Putamen (tissue), 1 donor: ENCODE measurements around the gene ZNF644.
"Not testable (repeated sequence)": the region's sequence is repeated elsewhere in the genome, so short reads cannot be mapped to it uniquely, and the experiment has no call there.

ENCODE experiments used
- DNase-seq: peaks from one replicate; pipeline ENCODE4 v3.0.0-alpha.2; 2016; ENCODE audit warnings: low spot score

ZNF644 gene

DNA sequence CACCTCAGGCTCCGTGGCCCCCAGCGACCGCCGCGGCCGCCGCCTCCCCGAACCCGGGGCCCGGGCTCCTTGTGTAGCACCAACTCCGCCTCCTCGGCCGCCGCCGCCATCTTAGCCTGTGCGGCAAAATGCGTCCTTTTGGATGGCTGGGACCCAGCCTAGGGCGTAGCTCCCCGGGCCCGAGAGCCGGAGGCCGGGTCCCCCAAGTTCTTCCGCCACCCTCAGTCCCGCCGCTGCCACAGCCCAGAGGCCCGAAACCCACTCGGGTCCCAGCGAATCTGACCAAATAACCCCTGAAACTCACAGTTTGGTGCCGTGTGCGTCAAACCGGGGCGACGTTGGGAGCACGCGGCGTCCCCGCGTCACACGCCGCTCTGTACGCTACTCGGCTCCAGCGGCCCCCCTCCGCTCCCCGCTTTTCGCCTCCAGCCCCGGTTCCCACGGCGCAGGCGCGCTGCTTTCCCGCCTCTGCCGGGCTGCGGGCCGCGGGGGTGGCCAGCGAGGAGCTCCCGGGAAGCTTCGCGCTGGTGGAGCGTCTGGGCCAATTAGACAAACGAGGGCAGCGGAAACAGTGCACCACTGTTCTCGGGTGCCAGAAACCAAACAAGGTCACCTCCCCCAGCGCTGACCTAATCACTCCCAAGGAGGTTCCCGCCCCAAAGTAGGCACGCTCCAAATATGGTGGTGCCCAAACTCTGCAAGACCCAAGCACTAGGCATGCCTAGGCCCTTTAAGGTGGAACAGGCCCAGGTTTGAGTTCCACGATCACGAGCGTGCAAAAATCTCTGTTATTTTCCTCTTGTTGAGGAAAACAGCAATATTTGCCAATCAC is at the start of gene ZNF644:
ZNF644 (minus strand) TSS at position 350 of the 832 bp plus-strand sequence. CDS start 39,682 bp downstream, outside the sequence.
- DNase-seq, result peak; percentile 96

DNA sequence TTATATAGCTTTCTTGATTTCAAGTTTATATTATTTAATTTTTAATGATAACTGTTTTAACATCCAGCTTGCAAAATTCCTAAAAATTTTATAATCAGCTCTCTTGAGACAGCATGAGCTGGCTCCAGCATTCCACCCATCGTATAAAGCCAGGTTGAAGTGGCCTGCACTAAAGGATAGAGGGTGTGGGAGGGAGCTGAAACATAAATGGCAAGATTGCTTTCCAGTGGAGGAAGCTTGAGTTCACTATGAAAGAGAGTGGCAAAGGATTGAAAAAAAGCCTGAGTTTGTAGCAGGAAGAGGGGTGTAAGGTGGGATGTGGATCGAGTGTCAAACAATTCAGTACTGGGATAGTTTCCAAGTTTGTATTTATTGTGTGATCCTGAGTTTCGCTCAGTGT is 48.5 kb upstream of the ZNF644 start:
- no peak for DNase-seq

DNA sequence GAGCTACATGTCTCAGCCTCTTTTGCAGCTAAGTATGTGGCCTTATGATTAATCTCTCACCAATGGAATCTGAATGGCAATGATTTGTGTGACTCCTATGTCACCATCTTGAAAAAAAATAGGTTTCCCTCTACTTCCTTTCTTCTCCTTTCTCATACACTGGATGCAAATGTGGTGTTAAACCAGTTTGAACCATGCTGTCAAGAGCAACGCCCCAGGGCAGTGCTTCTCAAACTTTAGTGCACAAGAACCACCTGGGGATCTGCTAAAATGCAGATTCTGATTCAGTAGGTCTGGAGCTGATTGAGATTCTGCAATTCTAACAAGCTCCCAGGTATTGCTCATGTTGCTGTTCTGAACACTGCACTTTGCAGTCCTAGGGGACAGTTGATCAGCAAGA is 44.7 kb upstream of the ZNF644 start:
- DNase-seq, result no peak

DNA sequence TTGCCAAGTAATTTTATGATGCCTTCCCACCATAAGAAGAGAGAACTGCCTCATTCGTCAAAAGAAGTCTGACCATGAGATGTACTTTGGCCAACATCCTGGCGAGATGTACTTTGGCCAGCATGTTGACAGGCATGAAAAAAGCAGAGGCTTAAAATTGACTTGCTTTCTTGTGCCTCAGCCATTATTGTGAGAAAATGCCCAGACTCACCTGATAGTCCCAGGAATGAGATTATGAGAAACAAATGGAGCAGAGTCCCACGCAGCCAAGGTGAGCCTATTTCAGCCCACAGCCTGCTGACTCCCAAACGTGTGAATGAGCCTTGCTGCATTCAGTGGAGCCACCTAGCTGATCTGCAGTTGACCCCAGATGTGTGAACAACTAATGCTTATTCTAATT is 43.5 kb upstream of the ZNF644 start:
- DNase-seq, result no peak

DNA sequence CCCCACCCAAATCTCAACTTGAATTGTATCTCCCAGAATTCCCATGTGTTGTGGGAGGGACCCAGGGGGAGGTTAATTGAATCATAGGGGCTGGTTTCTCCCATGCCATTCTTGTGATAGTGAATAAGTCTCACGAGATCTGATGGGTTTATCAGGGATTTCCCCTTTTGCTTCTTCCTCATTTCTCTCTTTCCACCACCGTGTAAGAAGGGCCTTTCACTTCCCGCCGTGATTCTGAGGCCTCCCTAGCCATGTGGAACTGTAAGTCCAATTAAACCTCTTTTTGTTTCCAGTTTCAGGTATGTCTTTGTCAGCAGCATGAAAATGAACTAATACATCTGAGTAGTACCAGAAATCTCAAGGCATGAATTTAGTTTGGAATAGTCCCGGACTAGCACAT is 41.6 kb upstream of the ZNF644 start:
- not testable (repeated sequence) for DNase-seq

DNA sequence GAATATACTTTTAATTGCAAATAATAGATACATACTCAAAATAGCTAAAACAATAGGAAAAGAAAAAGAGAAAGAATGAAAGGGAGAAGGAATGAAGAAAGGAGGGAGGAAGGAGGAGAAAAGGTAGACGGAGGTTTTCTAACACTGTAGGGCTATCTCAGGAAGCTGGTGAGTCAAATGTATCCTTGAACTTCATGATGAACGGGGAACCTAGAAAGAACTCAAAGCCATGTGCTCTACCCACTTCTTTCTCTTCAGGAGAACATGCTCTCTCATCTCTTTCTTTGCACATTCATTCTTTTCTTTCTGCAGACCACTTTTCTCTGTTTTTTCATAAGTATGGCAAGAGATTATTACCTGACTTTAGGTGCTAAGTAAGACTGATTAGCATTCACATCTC is 37.3 kb upstream of the ZNF644 start:
- no peak for DNase-seq

DNA sequence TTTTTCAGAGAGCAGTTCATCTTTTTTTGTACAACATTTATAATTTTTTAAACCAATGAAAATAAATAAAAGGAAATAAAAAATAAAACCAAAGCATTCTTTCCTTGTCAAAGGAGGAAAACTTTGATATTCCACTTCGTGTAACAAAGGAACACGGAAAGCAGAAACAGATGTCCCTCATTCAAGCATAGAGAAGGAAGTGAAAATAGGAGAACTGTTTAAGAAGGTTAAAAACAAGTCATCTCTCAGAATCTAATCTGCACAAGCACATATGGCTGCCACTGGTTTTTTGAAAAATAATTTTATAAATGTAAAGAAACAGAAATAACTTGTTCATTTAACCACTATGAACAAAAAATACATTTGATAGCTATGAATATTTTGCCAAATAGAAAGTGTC is 35.9 kb upstream of the ZNF644 start:
- DNase-seq, result no peak

DNA sequence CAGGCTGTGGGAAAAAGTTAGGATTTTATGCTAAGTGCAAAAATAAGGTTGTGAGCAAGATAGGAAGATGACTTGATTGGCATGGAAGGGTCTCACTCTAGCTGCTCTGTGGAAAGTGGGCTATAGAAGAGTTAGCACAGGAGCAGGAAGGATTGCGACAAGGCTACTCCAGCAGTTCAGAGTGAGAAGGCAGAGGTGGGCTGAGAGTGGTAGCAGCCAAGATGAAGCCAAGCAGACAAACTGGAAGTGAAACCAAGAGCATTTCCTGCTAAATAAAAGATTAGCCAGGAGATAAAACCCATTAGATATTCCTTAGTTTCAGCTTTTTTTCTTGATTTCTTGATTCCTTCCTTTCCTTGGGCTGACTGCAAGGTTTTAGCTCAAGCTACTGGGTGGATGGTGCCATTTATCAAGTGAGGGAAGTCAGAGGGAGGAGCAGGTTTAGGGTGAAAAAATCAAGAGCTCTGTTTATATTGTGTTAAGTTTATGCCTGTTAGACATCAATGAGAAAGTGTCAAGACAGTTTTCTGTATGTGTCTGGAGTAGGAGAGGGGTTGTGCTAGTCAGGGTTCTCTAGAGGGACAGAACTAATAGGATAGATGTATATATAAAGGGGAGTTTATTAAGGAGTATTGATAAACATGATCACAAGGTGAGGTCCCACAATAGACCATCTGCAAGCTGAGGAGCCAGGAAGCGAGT is 33.1 kb upstream of the ZNF644 start:
- DNase-seq, result no peak

DNA sequence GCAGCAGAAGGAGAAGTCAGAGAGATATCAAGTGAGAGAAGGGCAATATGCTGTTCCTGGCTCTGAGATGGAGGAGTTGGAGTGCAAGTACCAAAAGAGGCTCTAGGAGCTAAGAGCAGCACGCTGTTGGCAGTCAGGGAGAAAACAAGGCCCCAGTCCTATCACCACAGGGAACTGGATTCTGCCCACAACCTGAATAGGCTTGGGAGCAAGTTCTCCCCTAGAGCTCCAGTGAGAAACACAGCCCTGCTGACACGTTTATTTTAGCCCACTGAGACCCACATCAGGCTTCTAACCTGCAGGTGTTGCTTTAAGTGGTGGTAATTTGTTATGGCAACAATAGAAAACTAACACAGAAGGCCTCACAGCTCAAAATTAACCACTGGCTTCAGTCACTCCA is 31.8 kb upstream of the ZNF644 start:
- no peak for DNase-seq

DNA sequence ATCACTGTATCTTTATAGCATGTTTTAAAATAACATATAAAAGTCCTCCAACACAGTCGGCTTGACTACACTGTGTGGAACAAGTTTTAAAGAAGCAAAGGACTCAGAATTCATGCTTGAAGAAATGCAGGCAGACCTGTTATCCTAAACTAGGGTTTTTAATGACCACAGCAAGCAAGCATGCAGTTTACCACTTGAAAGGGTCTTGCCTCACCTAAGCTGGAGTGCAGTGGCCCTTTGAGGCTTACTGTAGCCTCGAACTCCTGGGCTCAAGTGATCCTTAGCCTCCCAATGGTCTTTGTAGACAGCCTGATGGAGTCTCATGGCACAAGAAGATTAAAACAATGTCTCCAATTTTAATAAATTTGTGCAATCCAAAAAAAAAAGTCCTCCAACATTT is 27.7 kb upstream of the ZNF644 start:
- not testable (repeated sequence) for DNase-seq

DNA sequence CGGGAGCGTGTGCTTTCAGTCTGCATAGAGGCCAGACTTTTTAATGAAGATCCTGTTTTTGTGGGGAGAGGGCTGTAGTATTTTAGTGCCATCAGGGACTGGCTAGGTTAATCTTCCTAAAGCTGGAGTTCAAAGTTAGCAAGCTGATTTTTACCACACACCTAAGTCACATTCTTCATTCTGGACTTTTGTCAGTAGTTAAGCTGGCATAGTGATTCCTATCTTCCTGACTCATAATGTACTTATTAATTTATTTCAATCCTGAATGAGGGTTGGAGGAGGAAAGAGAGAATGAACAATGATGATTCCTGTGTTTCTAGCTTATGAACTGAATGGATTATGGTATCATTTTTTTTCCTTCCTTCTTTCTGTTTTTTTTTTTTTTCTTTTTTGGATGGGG is 24.9 kb upstream of the ZNF644 start:
- DNase-seq, result no peak

DNA sequence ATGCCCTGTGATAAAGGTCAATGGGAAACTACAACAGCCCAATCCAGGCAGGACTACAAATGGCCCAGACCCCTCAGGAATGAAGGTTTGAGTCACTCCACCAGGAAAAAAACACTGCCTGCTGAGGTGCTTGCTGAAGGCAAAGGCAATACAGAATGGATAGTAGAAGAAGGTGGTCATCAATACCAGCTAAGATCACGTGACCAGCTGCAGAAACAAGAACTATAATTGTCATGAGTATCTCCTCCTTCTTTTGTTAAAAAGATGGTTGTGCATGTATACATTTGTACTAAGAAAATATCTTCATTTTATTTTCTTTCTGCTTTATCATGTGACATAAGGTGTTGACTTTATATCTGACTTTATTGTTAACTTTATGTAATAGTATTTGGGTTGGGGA is 23.4 kb upstream of the ZNF644 start:
- DNase-seq, result no peak

DNA sequence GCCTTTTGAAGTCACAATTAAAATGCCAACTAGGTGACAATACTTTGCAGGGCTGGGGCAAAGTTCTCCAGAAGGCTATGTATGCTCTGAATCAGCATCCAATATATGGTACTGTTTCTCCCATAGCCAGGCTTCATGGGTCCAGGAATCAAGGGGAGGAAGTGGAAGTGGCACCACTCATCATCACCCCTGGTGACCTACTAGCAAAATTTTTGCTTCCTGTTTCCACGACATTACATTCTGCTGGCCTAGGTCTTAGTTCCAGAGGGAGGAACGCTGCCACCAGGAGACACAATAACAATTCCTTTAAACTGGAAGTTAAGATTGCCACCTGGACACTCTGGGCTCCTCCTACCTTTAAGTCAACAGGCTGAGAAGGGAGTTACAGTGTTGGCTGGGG is 22.9 kb upstream of the ZNF644 start:
- DNase-seq, result not testable (repeated sequence)

DNA sequence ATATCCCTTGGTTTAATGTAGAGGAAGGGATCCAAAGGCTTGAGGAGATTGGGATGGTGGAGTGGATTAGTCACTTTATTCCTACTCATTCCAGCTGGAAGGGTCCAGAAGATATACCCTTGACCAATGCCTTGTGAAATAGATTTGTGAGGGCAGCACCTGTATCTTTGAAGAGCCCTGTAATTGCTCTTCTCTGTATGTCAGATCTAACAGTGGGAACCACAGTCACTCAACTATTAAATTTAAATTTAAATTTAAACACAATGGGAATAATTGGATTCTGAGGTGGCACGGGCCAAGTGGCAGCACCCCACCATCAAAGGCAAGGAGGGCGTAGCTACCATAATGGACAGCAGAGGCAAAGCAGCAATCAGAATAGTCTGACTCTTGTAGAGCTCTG is 20.5 kb upstream of the ZNF644 start:
- not testable (repeated sequence) for DNase-seq

DNA sequence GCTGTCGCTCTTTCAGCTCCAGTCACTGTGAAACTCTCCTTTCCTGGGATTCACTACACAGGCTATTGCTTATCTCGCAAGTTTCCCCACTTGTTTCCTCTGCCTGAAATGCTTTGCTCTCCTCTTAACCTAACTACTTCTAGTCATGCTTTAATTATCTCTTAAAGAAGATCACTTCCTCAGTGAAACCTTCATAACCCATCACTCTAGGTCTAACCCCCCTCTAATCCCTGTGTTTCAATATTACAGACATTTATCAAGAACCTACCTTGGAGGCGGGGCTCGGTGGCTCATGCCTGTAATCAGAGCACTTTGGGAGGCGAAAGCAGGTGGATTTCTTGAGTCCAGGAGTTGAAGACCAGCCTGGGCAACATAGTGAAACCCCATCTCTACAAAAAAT is 16.7 kb upstream of the ZNF644 start:
- no peak for DNase-seq

DNA sequence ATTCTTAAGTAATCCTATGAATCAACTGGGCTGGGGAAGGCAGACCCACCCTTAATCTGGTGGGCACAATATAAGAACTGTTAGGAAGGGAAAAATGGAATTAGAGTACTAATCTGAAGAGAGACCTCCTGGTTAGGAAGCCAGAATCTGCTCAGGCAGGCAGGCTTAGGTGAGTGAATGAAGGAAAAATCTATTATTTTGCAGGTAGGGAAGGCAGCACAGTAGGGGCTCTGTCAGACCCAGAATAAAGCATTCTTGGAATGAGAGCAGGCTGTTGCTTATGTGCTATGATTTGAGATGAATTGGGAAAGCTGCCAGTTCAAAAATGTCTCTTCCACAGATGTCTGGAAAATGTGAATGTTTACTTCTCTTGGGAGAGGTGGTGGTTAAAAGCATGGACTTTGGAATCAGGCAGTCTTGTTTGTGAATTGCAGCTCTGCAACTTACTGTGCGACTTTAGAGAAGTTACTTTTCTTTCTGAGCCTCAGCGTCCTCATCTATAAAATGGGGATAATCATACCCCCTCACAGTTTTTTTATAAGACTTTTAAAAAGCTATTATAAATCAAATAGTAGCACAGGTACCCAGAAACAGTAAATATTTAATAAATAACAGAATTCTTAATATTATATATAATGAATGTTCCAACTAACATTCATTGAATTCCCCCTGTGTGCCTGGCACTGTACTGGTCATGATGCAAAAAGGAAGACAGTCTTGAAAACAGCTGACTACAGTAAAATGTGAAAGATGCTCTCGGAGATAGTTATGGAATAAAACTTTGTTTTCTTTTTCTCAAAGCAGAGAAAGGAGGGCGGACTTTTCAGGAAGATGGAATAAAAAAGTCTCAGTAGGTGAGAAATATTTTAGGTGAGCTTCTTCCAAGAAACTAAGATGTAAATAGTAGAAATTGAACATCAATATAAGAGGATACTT is 15.3 kb upstream of the ZNF644 start:
- no peak for DNase-seq

DNA sequence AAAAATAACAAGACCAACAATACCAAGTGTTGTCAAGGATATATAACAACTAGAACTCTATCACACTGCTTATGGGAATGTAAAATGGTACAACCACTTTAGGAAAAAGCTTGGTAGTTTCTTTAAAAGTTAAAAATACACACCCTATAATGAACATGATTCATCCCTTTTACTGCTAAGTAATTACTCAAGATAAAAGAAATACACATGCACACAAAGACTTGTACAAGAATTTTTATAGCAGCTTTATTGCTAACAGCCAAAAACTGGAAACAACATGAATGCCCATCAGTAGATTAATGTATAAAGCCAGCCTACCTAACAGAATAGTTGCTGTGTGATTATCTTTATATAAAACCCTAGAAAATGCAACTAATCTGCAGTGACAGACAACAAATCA is 10.5 kb upstream of the ZNF644 start:
- no peak for DNase-seq

DNA sequence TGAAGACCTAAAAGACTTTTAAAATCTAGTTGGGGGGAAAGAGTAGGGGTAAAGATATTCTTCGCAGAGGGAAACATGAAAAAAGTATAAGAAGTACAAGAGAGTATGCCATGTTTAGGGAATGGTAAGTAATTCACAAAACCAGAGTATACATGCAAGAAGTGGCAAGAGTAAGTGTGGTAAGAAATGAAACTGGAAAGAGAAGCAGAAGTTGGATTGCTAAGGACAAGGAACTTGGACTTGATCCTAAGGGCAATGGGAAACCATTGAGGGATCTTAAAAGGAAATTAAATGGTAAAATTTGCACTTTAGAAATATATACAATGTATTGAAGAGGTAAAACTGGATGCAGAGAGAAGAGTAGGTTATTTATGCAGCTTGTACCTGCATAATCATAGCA is 9.2 kb upstream of the ZNF644 start:
- DNase-seq, result no peak

DNA sequence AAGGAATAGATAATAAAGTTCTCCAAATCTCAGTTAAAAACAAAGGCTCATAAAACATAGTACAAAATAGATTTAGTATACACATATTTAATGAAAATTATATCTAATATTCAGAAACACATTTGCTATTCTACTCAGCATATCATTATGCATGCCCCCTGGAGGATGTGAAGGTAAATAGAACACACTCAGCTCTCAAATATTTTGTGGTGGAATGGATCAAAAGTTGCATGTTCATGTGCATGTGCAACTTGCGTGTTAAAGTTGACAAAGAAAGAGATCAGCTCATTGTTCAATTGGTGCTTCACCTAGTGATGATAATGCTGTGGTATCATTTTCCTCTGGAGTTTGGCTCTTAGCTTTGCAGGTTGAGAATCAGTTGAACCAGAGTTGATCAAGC is 4.9 kb upstream of the ZNF644 start:
- no peak for DNase-seq

DNA sequence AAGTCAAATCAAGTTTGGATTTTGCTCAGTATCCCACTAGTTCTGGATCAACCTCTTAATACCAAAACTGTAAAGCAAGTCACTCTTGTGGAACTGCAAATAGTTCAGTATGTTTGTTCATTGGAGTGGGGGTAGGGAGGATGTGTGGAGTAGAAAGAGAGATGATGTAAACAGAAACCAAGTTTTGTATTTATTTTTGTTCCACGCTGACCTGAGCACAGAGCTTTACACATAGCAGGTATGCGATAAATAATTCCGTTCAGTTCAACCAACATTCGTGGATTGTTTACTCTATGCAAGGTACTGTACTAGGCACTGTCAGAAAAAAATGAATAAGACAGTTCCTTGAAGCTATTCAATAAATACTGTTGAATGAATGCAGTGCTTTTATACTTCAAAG is 4.5 kb upstream of the ZNF644 start:
- no peak for DNase-seq

DNA sequence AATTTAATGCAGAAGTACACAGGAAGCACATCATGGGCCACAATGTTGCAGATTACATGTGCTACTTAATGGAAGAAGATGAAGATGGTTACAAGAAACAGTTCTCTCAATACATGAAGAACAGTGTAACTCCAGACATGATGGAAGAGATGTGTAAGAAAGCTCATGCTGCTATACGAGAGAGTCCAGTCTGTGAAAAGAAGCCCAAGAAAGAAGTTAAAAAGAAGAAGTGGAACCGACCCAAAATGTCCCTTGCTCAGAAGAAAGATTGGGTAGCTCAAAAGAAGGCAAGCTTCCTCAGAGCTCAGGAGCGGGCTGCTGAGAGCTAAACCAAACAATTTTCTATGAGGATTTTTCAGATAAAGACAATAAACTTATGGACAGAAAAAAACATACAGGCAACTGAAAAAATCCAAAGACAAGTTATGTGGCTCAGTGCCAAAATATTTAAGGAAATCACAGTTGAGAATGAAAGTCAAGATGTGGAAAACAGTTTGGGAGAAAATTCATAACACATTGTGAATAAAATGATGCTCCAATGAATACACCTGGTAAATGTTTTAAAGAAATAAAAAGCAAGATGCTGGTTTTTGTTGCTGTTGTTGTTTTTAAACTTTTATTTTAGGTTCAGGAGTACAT is 2.8 kb upstream of the ZNF644 start:
- no peak for DNase-seq

DNA sequence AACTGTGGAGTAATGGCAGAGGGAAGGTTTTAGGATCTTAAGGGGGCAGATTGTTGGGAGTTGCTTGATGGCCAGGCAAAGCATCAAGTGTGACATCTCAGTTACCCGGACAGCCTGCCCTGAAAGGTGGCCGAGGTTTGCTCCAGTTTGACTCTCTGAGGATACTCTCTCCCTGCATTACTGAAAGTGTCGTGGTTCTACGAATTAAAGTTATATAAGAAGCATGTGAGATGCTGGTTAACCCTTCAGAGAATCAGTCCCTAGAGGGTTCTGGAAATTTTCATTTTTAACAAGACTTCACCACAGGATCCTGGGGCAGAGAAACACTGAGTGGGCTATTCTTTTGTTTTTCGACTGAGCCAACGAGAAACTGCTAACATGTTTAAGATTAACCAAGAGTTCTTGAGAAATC is 689 bp upstream of the ZNF644 start:
- no peak for DNase-seq
